Measurements from ENCODE around the gene HIVEP3.
A peak's percentile ranks its signal among the peaks of the same experiment; 100 is the strongest.

Gene HIVEP3

DNA sequence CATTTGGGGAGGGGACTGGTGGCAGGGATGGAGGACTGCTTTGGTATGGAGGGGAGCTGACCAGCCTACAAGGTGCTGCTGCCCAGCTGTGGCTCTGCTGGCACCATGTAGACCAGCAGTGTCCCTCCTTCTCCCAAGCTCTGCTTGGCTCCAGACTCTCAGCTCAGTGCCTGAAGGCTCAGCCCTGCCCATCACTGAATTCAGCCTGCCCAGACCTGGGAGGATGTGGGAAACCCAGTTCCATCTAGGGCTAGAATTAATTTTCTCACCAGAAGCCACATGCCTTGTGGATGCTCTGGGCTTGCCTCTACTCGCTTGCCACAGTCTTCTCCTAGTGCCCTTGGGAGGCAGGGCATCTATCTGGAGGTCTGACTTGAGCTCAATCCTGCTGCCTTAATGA is 239.2 kb downstream of the HIVEP3 start:
- no peaks in the 10 kb centered on the region for H3K27me3 ChIP-seq (ENCODE audit: insufficient read depth, low read length, poor library complexity)
- TF ChIP-seq EZH2 (IDR thresholded peaks at IDR 0.05; ENCODE audit: borderline replicate concordance, low read depth, low read length, severe bottlenecking), result no peak
- TF ChIP-seq, protein P1, sequence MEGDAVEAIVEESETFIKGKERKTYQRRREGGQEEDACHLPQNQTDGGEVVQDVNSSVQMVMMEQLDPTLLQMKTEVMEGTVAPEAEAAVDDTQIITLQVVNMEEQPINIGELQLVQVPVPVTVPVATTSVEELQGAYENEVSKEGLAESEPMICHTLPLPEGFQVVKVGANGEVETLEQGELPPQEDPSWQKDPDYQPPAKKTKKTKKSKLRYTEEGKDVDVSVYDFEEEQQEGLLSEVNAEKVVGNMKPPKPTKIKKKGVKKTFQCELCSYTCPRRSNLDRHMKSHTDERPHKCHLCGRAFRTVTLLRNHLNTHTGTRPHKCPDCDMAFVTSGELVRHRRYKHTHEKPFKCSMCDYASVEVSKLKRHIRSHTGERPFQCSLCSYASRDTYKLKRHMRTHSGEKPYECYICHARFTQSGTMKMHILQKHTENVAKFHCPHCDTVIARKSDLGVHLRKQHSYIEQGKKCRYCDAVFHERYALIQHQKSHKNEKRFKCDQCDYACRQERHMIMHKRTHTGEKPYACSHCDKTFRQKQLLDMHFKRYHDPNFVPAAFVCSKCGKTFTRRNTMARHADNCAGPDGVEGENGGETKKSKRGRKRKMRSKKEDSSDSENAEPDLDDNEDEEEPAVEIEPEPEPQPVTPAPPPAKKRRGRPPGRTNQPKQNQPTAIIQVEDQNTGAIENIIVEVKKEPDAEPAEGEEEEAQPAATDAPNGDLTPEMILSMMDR (IDR thresholded peaks at IDR 0.05; ENCODE audit: borderline replicate concordance, extremely low read depth, low read length, poor library complexity, severe bottlenecking), result peak; percentile 21
- H3K4me2 ChIP-seq (ENCODE audit: insufficient read depth, low read length), result peak overlapping the region; percentile 30
- peaks cover 18% of the 10 kb centered on the region for H3K36me3 ChIP-seq (ENCODE audit: insufficient read depth, low read length)
- peaks cover 20% of the 10 kb centered on the region for H4K20me1 ChIP-seq (ENCODE audit: insufficient read depth, low read length)
- peaks cover 99% of the 10 kb centered on the region for H3K79me2 ChIP-seq (ENCODE audit: insufficient read depth, low read length)
- H3K9me3 ChIP-seq (ENCODE audit: insufficient read depth, low read length, severe bottlenecking), result no peaks in the 10 kb centered on the region
- peaks cover 100% of the 10 kb centered on the region for H3K4me1 ChIP-seq (ENCODE audit: insufficient read depth, low read length)
- DNase-seq (peak; percentile 78), ATAC-seq (ENCODE audit: insufficient read depth, low read depth) (peak; percentile 54)
- H3K27ac ChIP-seq (ENCODE audit: low read length), result peak overlapping the region; percentile 99
- no peak overlapping the region for H2AFZ ChIP-seq (ENCODE audit: low read depth, low read length)
- H3K9ac ChIP-seq (ENCODE audit: low read depth, low read length), result peak overlapping the region; percentile 39
- H3K4me3 ChIP-seq (ENCODE audit: low read depth in 1 of 2, low read length in 2 of 2), result peak overlapping the region in 1 of 2 experiments; percentile 16; a peak in 1 of 4 replicates

DNA sequence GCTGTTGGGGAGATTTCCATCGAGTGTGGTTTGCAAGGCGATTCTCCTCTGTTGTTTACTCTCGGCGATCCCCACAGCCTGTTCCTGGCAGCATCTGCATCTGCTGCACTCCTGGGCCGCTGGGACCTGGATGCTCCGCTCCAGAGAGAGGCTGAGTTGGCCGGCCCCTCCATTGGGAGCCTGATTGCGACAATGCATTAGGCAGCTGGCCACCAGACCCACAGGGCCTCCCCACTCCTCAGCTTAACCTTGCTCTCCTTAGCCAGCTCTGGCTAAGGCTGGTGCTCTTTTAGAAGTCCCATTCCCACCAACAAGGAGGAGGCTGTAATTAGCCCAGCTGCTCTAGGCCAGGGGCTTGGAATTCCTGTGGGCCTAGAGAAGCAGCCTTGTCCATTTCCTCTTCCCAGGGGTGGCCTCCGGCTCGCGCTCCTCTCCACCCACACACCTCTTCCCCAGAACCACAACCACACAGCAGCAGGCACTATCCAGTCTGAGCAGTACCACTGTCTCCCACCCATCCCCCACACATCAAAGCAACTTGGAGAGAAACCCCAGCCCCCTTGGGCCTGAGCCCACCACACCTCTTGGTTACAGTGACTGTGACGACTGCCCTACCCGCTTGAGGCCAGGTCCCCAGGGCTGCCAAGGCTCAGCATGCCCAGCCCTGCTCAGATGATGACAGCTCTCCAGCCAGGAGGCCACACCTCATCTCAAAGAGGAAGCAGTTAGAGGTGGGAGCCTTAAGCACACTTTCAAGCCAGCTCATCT is 240.4 kb downstream of the HIVEP3 start:
- peaks cover 100% of the 10 kb centered on the region for H3K4me1 ChIP-seq (ENCODE audit: insufficient read depth, low read length)
- H2AFZ ChIP-seq (ENCODE audit: low read depth, low read length), result no peak overlapping the region
- ATAC-seq (ENCODE audit: insufficient read depth, low read depth) (peak; percentile 66), DNase-seq (peak; percentile 93)
- peak overlapping the region; percentile 30 for H3K4me2 ChIP-seq (ENCODE audit: insufficient read depth, low read length)
- no peaks in the 10 kb centered on the region for H3K9me3 ChIP-seq (ENCODE audit: insufficient read depth, low read length, severe bottlenecking)
- peak overlapping the region; percentile 99 for H3K27ac ChIP-seq (ENCODE audit: low read length)
- TF ChIP-seq EZH2 (IDR thresholded peaks at IDR 0.05; ENCODE audit: borderline replicate concordance, low read depth, low read length, severe bottlenecking), result no peak
- TF ChIP-seq, protein P1 (IDR thresholded peaks at IDR 0.05; ENCODE audit: borderline replicate concordance, extremely low read depth, low read length, poor library complexity, severe bottlenecking), result no peak
- H3K27me3 ChIP-seq (ENCODE audit: insufficient read depth, low read length, poor library complexity), result no peaks in the 10 kb centered on the region
- H3K9ac ChIP-seq (ENCODE audit: low read depth, low read length), result peak overlapping the region; percentile 39
- H3K79me2 ChIP-seq (ENCODE audit: insufficient read depth, low read length), result peaks cover 90% of the 10 kb centered on the region
- peaks cover 18% of the 10 kb centered on the region for H3K36me3 ChIP-seq (ENCODE audit: insufficient read depth, low read length)
- H3K4me3 ChIP-seq (ENCODE audit: low read depth in 1 of 2, low read length in 2 of 2), result peak overlapping the region in 1 of 2 experiments; percentile 9; a peak in 1 of 4 replicates
- H4K20me1 ChIP-seq (ENCODE audit: insufficient read depth, low read length), result peaks cover 24% of the 10 kb centered on the region

DNA sequence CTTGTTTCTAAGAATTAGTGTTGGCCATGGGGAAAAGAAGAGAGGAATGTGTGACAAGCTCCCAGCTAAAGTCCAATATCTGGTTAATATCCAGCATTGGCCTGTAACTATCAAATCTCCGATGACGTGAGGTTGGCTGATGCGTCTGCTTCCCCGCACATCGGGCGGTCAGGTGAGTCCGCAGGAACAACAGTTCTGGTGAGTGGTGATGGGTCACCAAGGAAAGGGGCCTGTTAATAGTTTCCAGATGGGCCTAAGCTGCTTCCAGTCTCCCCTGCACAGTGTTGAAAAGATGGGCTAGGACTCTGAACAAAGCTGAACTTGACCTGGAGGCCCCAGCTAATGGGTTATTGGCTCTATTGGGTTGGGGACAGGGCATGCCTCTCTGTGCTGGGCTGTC is 241.1 kb downstream of the HIVEP3 start:
- Histone ChIP-seq H3K27ac (ENCODE audit: low read length) (peak overlapping the region; percentile 99), H2AFZ (ENCODE audit: low read depth, low read length) (no peak overlapping the region), H3K36me3 (ENCODE audit: insufficient read depth, low read length) (peaks cover 18% of the 10 kb centered on the region), H3K9ac (ENCODE audit: low read depth, low read length) (no peak overlapping the region; the same call in 1 of the 2 replicates), H3K4me3 (ENCODE audit: low read depth in 1 of 2, low read length in 2 of 2) (no peak overlapping the region), H4K20me1 (ENCODE audit: insufficient read depth, low read length) (peaks cover 24% of the 10 kb centered on the region), H3K4me2 (ENCODE audit: insufficient read depth, low read length) (no peak overlapping the region), H3K79me2 (ENCODE audit: insufficient read depth, low read length) (peaks cover 84% of the 10 kb centered on the region), H3K4me1 (ENCODE audit: insufficient read depth, low read length) (peaks cover 100% of the 10 kb centered on the region), H3K27me3 (ENCODE audit: insufficient read depth, low read length, poor library complexity) (no peaks in the 10 kb centered on the region), H3K9me3 (ENCODE audit: insufficient read depth, low read length, severe bottlenecking) (no peaks in the 10 kb centered on the region)
- TF ChIP-seq, protein P1 (IDR thresholded peaks at IDR 0.05; ENCODE audit: borderline replicate concordance, extremely low read depth, low read length, poor library complexity, severe bottlenecking), result no peak
- TF ChIP-seq EZH2 (IDR thresholded peaks at IDR 0.05; ENCODE audit: borderline replicate concordance, low read depth, low read length, severe bottlenecking), result no peak
- ATAC-seq (ENCODE audit: insufficient read depth, low read depth), result no peak
- DNase-seq, result no peak

All from DND-41 (cell line).